Breast epithelium (tissue), 3 donors: ENCODE measurements around the gene ST6GALNAC2.

Experiments used
- CTCF ChIP-seq, 3 donors: fragments of 450-650 bp; IDR thresholded peaks; one replicate each; pipeline ENCODE4 v1.5.1; 2016 to 2017; ENCODE audit warnings: antibody characterized with exemption in 3 of 3, mild to moderate bottlenecking in 3 of 3, moderate library complexity in 3 of 3
- POLR2A ChIP-seq: fragments of 450-650 bp; IDR thresholded peaks from one replicate; pipeline ENCODE4 v1.6.1; 2016; ENCODE audit warnings: antibody characterized with exemption, mild to moderate bottlenecking, moderate library complexity
- POLR2AphosphoS5 ChIP-seq, 3 donors: sonication (generic); formaldehyde crosslinking; IDR thresholded peaks; one replicate each; pipeline ENCODE4 v1.6.1; 2017; ENCODE audit warnings: antibody characterized with exemption in 3 of 3

DNA sequence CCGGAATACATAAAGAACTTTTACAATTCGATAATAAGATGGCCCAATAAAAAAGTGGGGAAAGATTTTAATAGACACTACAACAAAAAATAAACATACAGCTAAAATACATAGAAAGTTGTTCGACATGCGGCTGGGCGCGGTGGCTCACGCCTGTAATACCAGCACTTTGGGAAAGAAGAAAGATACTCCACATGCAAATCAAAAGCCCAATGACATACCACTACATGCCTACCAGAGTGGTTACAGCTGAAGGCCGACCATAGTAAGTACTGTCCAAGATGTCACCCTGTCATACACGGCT lies 36.5 kb downstream of the ST6GALNAC2 start:
- no peak for TF ChIP-seq CTCF (IDR thresholded peaks at IDR 0.05)
- no peak for TF ChIP-seq POLR2A
- no peak for TF ChIP-seq POLR2AphosphoS5 (IDR thresholded peaks at IDR 0.05)
